Caco-2 (cell line): ENCODE results near the gene MAF. TPM values are rescaled to one million over a fixed set of nuclear protein-coding genes. Genes with fewer than 3 reads are reported as not detected.

ENCODE experiments used
- BruUV-seq: library from RNA; stranded (reverse); fragments of 400-500 nt; replicated peaks from 2 replicates; lab custom pipeline; 2021; lab: Mats Ljungman, UMichigan
- CTCF ChIA-PET: fragments of 300-600 bp; sonication (Branson Sonifier 250); formaldehyde crosslinking; loops from one replicate; lab custom pipeline; 2022; ENCODE audit warnings: antibody characterized with exemption; lab: Charles Lee
- POLR2A ChIA-PET: fragments of 300-600 bp; sonication (Branson Sonifier 250); formaldehyde crosslinking; loops from one replicate; lab custom pipeline; 2022; ENCODE audit warnings: antibody characterized with exemption; lab: Charles Lee
- DNase-seq, 2 experiments: peaks; one replicate each; pipeline versions ENCODE4 v3.0.0 to v3.0.0-alpha.2; 2020 to 2022
- H3K27me3 ChIP-seq: replicated peaks from 2 replicates; pipeline ENCODE4 v1.6.0; 2011; ENCODE audit warnings: low read length; ENCODE audit not compliant: control insufficient read depth, insufficient read depth
- H3K36me3 ChIP-seq: 2 replicates; pipeline ENCODE4 v1.5.1; 2011; ENCODE audit warnings: low read length; ENCODE audit not compliant: control insufficient read depth, insufficient read depth
- H3K4me1 ChIP-seq: fragments of 250-450 bp; sonication (Bioruptor Pico); 2 replicates; pipeline ENCODE4 v1.5.1; 2020; ENCODE audit warnings: mild to moderate bottlenecking
- H3K4me3 ChIP-seq: 2 replicates; pipeline ENCODE4 v1.5.1; 2011; ENCODE audit warnings: low read depth, mild to moderate bottlenecking, control low read depth, low read length
- H3K9me3 ChIP-seq: fragments of 250-450 bp; sonication (Bioruptor Pico); 2 replicates; pipeline ENCODE4 v1.5.1; 2020; ENCODE audit warnings: mild to moderate bottlenecking, moderate library complexity
- H3K27ac Mint-ChIP-seq: one replicate; pipeline ENCODE4 v1.8.0; 2022; ENCODE audit warnings: mixed read lengths; ENCODE audit not compliant: unreplicated experiment
- H3K27me3 Mint-ChIP-seq: one replicate; pipeline ENCODE4 v1.8.0; 2022; ENCODE audit warnings: mixed read lengths; ENCODE audit not compliant: insufficient read depth, unreplicated experiment
- H3K36me3 Mint-ChIP-seq: one replicate; pipeline ENCODE4 v1.8.0; 2022; ENCODE audit warnings: mild to moderate bottlenecking, mixed read lengths; ENCODE audit not compliant: insufficient read depth, unreplicated experiment
- H3K4me1 Mint-ChIP-seq: one replicate; pipeline ENCODE4 v1.8.0; 2022; ENCODE audit warnings: low read depth, mixed read lengths; ENCODE audit not compliant: unreplicated experiment
- H3K4me3 Mint-ChIP-seq: one replicate; pipeline ENCODE4 v1.8.0; 2022; ENCODE audit warnings: mild to moderate bottlenecking, moderate library complexity, mixed read lengths; ENCODE audit not compliant: unreplicated experiment
- H3K9me3 Mint-ChIP-seq: one replicate; pipeline ENCODE4 v1.8.0; 2022; ENCODE audit warnings: mixed read lengths; ENCODE audit not compliant: unreplicated experiment
- CTCF ChIP-seq, 2 experiments: fragments of 200-600 bp in 1 of 2; IDR thresholded peaks; 1 replicate in 1 of 2; 2 replicates in 1 of 2; pipeline versions ENCODE4 v1.5.1 to v1.8.0; 2011 to 2022; ENCODE audit warnings: antibody characterized with exemption in 1 of 2, control low read depth in 1 of 2, inconsistent platforms in 1 of 2, low read depth in 1 of 2, low read length in 1 of 2, mild to moderate bottlenecking in 1 of 2, moderate library complexity in 1 of 2; ENCODE audit not compliant: insufficient read depth in 1 of 2, severe bottlenecking in 1 of 2, unreplicated experiment in 1 of 2
- intact Hi-C: fragments of 100-400 bp; cut with micrococcal nuclease; formaldehyde crosslinking; loops from one replicate; pipeline ENCODE4 v1.10.0; 2022; ENCODE audit not compliant: unreplicated experiment
- total RNA-seq: library from RNA; stranded (reverse); gene quantifications from 2 replicates; pipeline ENCODE4 v1.2.3, GENCODE V29; 2022

MAF gene
- total RNA-seq, 1 experiment from 2014 or later, result 3.6 TPM

- no peak overlapping the region for H3K27ac Mint-ChIP-seq
- Histone ChIP-seq H3K4me1 (no peaks in the 10 kb centered on the region), H3K4me3 (no peak overlapping the region), H3K27me3 (peaks cover 1% of the 10 kb centered on the region), H3K9me3 (no peaks in the 10 kb centered on the region), H3K36me3 (no peaks in the 10 kb centered on the region)
- no peak overlapping the region for H3K4me3 Mint-ChIP-seq
- no peaks in the 10 kb centered on the region for H3K4me1 Mint-ChIP-seq
- no peak for DNase-seq
- no peaks in the 10 kb centered on the region for H3K9me3 Mint-ChIP-seq
- H3K36me3 Mint-ChIP-seq, result no peaks in the 10 kb centered on the region
- no peak for TF ChIP-seq CTCF (IDR thresholded peaks at IDR 0.05; ENCODE audit: insufficient read depth in 1 of 2, low read depth in 1 of 2, low read length in 1 of 2, severe bottlenecking in 1 of 2, unreplicated experiment in 1 of 2)
- peaks cover 18% of the 10 kb centered on the region for H3K27me3 Mint-ChIP-seq
- ChIA-PET CTCF (no interaction called here), POLR2A (no interaction called here)
- no TSS peak for BruUV-seq
- intact Hi-C loops, result no loop called here
These were observed 25.2 kb upstream of the MAF start for GRCh38 chr16:79625738-79626137.

- H3K4me3 ChIP-seq, result no peak overlapping the region
- TF ChIP-seq CTCF (IDR thresholded peaks at IDR 0.05; ENCODE audit: insufficient read depth in 1 of 2, low read depth in 1 of 2, low read length in 1 of 2, severe bottlenecking in 1 of 2, unreplicated experiment in 1 of 2), result no peak
- CTCF ChIA-PET, result interaction anchor here (0.7 kb wide), 1 partner anchor 13 kb away, joined by 5 read pairs; no protein-coding TSS in a partner anchor
- H3K36me3 ChIP-seq, result no peaks in the 10 kb centered on the region
- no TSS peak for BruUV-seq
- Mint-ChIP-seq H3K9me3 (no peaks in the 10 kb centered on the region), H3K27ac (no peak overlapping the region), H3K4me3 (no peak overlapping the region), H3K36me3 (no peaks in the 10 kb centered on the region), H3K4me1 (no peaks in the 10 kb centered on the region), H3K27me3 (peaks cover 18% of the 10 kb centered on the region)
- intact Hi-C loops, result no loop called here
- H3K27me3 ChIP-seq, result peaks cover 1% of the 10 kb centered on the region
- H3K9me3 ChIP-seq, result no peaks in the 10 kb centered on the region
- DNase-seq, result no peak
- POLR2A ChIA-PET, result no interaction called here
- no peaks in the 10 kb centered on the region for H3K4me1 ChIP-seq
These were observed 23.3 kb upstream of the MAF start for GRCh38 chr16:79623824-79624223.

- ChIA-PET POLR2A (no interaction called here), CTCF (no interaction called here)
- intact Hi-C loops, result no loop called here
- Histone ChIP-seq H3K4me3 (no peak overlapping the region), H3K9me3 (no peaks in the 10 kb centered on the region), H3K27me3 (peaks cover 1% of the 10 kb centered on the region), H3K4me1 (no peaks in the 10 kb centered on the region), H3K36me3 (no peaks in the 10 kb centered on the region)
- Mint-ChIP-seq H3K4me1 (no peaks in the 10 kb centered on the region), H3K4me3 (no peak overlapping the region), H3K9me3 (no peaks in the 10 kb centered on the region), H3K27me3 (peaks cover 18% of the 10 kb centered on the region), H3K27ac (no peak overlapping the region), H3K36me3 (no peaks in the 10 kb centered on the region)
- TF ChIP-seq CTCF (IDR thresholded peaks at IDR 0.05; ENCODE audit: insufficient read depth in 1 of 2, low read depth in 1 of 2, low read length in 1 of 2, severe bottlenecking in 1 of 2, unreplicated experiment in 1 of 2), result no peak
- no peak for DNase-seq
- no TSS peak for BruUV-seq
These were observed 22.5 kb upstream of the MAF start for GRCh38 chr16:79623062-79623461.
